Measurements from ENCODE around the gene TIMP2. TPM values are rescaled to one million over a fixed set of nuclear protein-coding genes. Genes with fewer than 3 reads are reported as not detected.
"Not testable (repeated sequence)": the region's sequence is repeated elsewhere in the genome, so short reads cannot be mapped to it uniquely, and the experiment has no call there.

TIMP2 gene
- polyA plus RNA-seq, 1 donor: 89.2 TPM

DNA sequence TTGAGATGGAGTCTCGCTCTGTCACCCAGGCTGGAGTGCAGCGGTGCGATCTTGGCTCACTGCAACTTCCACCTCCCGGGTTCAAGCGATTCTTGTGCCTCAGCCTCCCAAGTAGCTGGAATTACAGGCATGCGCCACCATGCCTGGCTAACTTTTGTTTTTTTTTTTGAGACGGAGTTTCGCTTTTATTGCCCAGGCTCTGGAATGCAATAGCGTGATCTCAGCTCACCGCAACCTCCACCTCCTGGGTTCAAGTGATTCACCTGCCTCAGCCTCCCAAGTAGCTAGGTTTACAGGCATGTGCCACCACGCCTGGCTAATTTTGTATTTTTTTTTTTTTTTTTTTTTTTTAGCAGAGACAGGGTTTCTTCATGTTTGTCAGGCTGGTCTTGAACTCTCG lies 20.3 kb upstream of the TIMP2 start:
- not testable (repeated sequence) for H3K9me3 ChIP-seq (ENCODE audit: control insufficient read depth, low read depth, low read length); H3K36me3 ChIP-seq (ENCODE audit: control insufficient read depth, insufficient read depth, low read length); H3K27me3 ChIP-seq (ENCODE audit: control insufficient read depth, insufficient read depth, low read length); H3K4me3 ChIP-seq (ENCODE audit: low read length); DNase-seq; H3K27ac ChIP-seq (ENCODE audit: low read length)
- H3K4me1 ChIP-seq (ENCODE audit: control insufficient read depth, insufficient read depth, low read length): peaks cover 20% of the 10 kb centered on the region
- WGBS (ENCODE audit: insufficient coverage, low lambda C conversion rate): 93% methylated on average over 3 of the region's 12 CpGs

DNA sequence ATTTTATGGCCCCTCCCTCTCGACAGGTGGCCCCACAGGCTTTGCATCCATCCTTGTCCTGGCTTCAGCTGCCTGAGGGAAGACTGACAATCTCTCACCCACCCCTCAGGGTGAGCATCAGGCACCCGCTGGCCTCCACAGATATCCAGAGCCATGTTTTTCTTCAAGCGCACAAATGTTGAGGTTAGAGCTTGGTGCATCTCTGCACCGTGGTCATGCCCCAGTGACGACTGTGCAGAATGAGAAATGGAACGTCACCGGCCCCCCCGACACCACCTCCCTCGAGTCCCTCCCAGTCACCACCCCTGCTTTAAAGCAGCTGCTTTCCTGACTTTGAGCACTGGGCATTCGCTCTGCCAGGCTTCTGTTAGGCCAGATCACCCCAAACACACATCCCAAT lies 19.8 kb upstream of the TIMP2 start:
- Histone ChIP-seq H3K4me1 (ENCODE audit: control insufficient read depth, insufficient read depth, low read length) (peaks cover 20% of the 10 kb centered on the region), H3K27me3 (ENCODE audit: control insufficient read depth, insufficient read depth, low read length) (no peaks in the 10 kb centered on the region), H3K4me3 (ENCODE audit: low read length) (no peak overlapping the region), H3K27ac (ENCODE audit: low read length) (no peak overlapping the region), H3K36me3 (ENCODE audit: control insufficient read depth, insufficient read depth, low read length) (no peaks in the 10 kb centered on the region), H3K9me3 (ENCODE audit: control insufficient read depth, low read depth, low read length) (no peaks in the 10 kb centered on the region)
- whole genome bisulfite sequencing (ENCODE audit: insufficient coverage, low lambda C conversion rate): no CpG with 5 or more reads among the region's 10 CpGs
- no peak for DNase-seq

DNA sequence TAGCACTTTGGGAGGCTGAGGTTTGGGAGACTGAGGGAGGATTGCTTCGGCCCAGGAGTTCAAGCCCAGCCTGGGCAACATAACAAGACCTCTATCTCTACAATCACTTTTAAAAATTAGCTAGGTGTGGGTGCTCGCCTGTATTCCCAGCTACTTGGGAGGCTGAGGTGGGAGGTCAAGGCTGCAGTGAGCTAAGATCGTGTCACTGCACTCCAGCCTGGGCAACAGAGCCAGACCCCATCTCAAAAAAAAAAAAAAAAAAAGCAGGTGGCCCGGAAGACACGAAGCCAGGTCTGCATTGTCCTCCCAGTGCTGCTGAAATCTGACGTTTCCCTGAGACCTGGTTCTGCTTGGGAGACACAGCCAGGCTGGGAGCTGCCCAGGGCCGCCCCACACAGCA lies 18.8 kb upstream of the TIMP2 start:
- peaks cover 20% of the 10 kb centered on the region for H3K4me1 ChIP-seq (ENCODE audit: control insufficient read depth, insufficient read depth, low read length)
- H3K27ac ChIP-seq (ENCODE audit: low read length): no peak overlapping the region
- no peak overlapping the region for H3K4me3 ChIP-seq (ENCODE audit: low read length)
- no peaks in the 10 kb centered on the region for H3K27me3 ChIP-seq (ENCODE audit: control insufficient read depth, insufficient read depth, low read length)
- H3K9me3 ChIP-seq (ENCODE audit: control insufficient read depth, low read depth, low read length): no peaks in the 10 kb centered on the region
- no CpG with 5 or more reads among the region's 7 CpGs for WGBS (ENCODE audit: insufficient coverage, low lambda C conversion rate)
- no peaks in the 10 kb centered on the region for H3K36me3 ChIP-seq (ENCODE audit: control insufficient read depth, insufficient read depth, low read length)
- DNase-seq: no peak

DNA sequence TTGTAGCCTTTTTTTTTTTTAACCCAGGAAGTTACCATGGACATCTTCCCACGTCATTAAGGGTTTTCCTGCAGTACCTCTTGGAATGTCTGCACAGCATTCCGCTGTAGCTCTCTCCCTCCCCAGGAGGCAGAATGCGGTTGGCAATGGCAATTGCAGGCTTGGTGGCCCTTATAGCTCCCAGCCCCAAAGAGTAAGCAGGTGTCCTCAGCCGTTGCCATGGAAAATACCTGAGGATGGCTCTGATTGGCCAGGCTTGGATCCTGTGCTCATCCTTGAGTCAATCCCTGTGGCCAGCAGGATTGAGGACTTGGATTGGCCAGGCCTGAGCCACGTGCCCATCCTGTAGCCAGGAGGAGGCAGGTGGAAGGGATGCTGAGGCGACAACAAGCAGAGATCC lies 15.5 kb upstream of the TIMP2 start:
- H3K27me3 ChIP-seq (ENCODE audit: control insufficient read depth, insufficient read depth, low read length): no peaks in the 10 kb centered on the region
- H3K4me3 ChIP-seq (ENCODE audit: low read length): no peak overlapping the region
- WGBS (ENCODE audit: insufficient coverage, low lambda C conversion rate): no CpG with 5 or more reads among the region's 6 CpGs
- H3K9me3 ChIP-seq (ENCODE audit: control insufficient read depth, low read depth, low read length): no peaks in the 10 kb centered on the region
- no peak for DNase-seq
- H3K36me3 ChIP-seq (ENCODE audit: control insufficient read depth, insufficient read depth, low read length): no peaks in the 10 kb centered on the region
- no peak overlapping the region for H3K27ac ChIP-seq (ENCODE audit: low read length)
- peaks cover 6% of the 10 kb centered on the region for H3K4me1 ChIP-seq (ENCODE audit: control insufficient read depth, insufficient read depth, low read length)

DNA sequence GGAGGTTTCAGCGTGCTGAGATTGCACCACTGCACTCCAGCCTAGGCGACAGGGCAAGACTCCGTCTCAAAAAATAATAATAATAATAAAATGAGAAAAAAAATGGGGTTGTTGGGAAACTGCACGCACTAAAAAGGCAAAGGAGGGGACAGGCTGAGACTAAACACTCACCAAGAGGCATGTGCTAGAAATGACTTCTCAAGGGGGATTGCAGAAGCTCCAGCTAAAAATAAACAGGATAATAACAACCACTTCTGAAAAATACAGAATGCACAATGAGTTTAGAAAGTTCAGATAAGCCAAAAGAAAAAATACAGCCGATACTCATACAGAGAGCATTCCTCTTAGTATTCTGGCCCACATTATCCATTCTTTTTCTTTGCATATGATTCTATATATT lies 15.1 kb upstream of the TIMP2 start:
- H3K27ac ChIP-seq (ENCODE audit: low read length): no peak overlapping the region
- H3K4me3 ChIP-seq (ENCODE audit: low read length): no peak overlapping the region
- H3K4me1 ChIP-seq (ENCODE audit: control insufficient read depth, insufficient read depth, low read length): peaks cover 6% of the 10 kb centered on the region
- no peaks in the 10 kb centered on the region for H3K9me3 ChIP-seq (ENCODE audit: control insufficient read depth, low read depth, low read length)
- H3K27me3 ChIP-seq (ENCODE audit: control insufficient read depth, insufficient read depth, low read length): no peaks in the 10 kb centered on the region
- no peaks in the 10 kb centered on the region for H3K36me3 ChIP-seq (ENCODE audit: control insufficient read depth, insufficient read depth, low read length)
- DNase-seq: no peak
- WGBS (ENCODE audit: insufficient coverage, low lambda C conversion rate): no CpG with 5 or more reads among the region's 5 CpGs

DNA sequence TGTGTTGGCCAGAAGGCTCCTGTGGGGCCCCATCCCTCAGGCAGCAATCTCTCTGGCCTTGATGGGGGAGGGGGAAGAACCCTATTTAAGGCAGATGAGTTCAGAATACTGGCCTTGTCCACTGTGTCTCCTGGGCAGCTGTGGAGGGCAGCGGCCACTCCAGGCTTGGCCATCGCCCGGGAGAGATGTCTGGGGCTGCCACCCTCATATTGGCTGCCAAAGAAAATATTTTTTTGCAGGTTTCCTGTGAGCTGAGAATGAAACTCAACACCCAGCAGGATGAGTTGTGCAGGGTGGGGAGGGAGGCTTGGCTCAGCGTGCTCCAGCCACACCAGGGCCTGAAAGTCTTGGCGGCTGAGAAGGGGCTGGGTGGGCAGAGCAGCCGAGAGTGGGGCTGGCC lies 14.4 kb upstream of the TIMP2 start:
- Histone ChIP-seq H3K27me3 (ENCODE audit: control insufficient read depth, insufficient read depth, low read length) (no peaks in the 10 kb centered on the region), H3K9me3 (ENCODE audit: control insufficient read depth, low read depth, low read length) (no peaks in the 10 kb centered on the region), H3K4me1 (ENCODE audit: control insufficient read depth, insufficient read depth, low read length) (peaks cover 8% of the 10 kb centered on the region), H3K27ac (ENCODE audit: low read length) (no peak overlapping the region), H3K36me3 (ENCODE audit: control insufficient read depth, insufficient read depth, low read length) (no peaks in the 10 kb centered on the region), H3K4me3 (ENCODE audit: low read length) (no peak overlapping the region)
- WGBS (ENCODE audit: insufficient coverage, low lambda C conversion rate): no CpG with 5 or more reads among the region's 6 CpGs
- DNase-seq: no peak

DNA sequence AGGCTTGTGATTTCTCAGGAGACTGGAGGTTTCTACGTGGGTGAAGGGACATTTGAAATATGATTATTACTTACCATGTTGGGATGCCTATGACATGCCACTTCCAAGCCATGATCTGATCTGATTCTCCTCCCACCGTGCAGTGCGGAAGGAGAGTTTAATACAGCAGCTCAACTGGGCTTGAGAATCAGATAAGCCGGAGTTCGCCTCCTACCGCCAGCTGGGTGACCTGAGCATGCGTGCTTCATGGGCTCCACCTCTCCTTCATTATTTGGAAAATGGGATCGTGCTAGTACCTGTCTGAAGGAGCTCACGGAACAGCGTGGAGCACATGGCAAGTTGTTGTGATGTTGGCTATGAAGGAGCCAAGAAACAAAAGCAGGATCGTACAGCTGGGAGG lies 12.4 kb upstream of the TIMP2 start:
- WGBS (ENCODE audit: insufficient coverage, low lambda C conversion rate): no CpG with 5 or more reads among the region's 11 CpGs
- Histone ChIP-seq H3K4me1 (ENCODE audit: control insufficient read depth, insufficient read depth, low read length) (peaks cover 18% of the 10 kb centered on the region), H3K27me3 (ENCODE audit: control insufficient read depth, insufficient read depth, low read length) (no peaks in the 10 kb centered on the region), H3K9me3 (ENCODE audit: control insufficient read depth, low read depth, low read length) (no peaks in the 10 kb centered on the region), H3K36me3 (ENCODE audit: control insufficient read depth, insufficient read depth, low read length) (no peaks in the 10 kb centered on the region), H3K27ac (ENCODE audit: low read length) (no peak overlapping the region), H3K4me3 (ENCODE audit: low read length) (no peak overlapping the region)
- no peak for DNase-seq

GRCh38 chr17:78935419-78936323 lies 10.5 kb upstream of the TIMP2 start:
- Histone ChIP-seq H3K4me3 (ENCODE audit: low read length) (no peak overlapping the region), H3K36me3 (ENCODE audit: control insufficient read depth, insufficient read depth, low read length) (no peaks in the 10 kb centered on the region), H3K9me3 (ENCODE audit: control insufficient read depth, low read depth, low read length) (no peaks in the 10 kb centered on the region), H3K4me1 (ENCODE audit: control insufficient read depth, insufficient read depth, low read length) (peaks cover 12% of the 10 kb centered on the region), H3K27ac (ENCODE audit: low read length) (no peak overlapping the region), H3K27me3 (ENCODE audit: control insufficient read depth, insufficient read depth, low read length) (no peaks in the 10 kb centered on the region)
- no CpG with 5 or more reads among the region's 33 CpGs for WGBS (ENCODE audit: insufficient coverage, low lambda C conversion rate)
- DNase-seq: peak in 1 of 2 donors; percentile 55

GRCh38 chr17:78934681-78935418 lies 9.7 kb upstream of the TIMP2 start:
- Histone ChIP-seq H3K27me3 (ENCODE audit: control insufficient read depth, insufficient read depth, low read length) (no peaks in the 10 kb centered on the region), H3K4me1 (ENCODE audit: control insufficient read depth, insufficient read depth, low read length) (peaks cover 11% of the 10 kb centered on the region), H3K4me3 (ENCODE audit: low read length) (no peak overlapping the region), H3K27ac (ENCODE audit: low read length) (peak overlapping the region; percentile 70), H3K36me3 (ENCODE audit: control insufficient read depth, insufficient read depth, low read length) (no peaks in the 10 kb centered on the region), H3K9me3 (ENCODE audit: control insufficient read depth, low read depth, low read length) (no peaks in the 10 kb centered on the region)
- DNase-seq: no peak
- no CpG with 5 or more reads among the region's 19 CpGs for WGBS (ENCODE audit: insufficient coverage, low lambda C conversion rate)

- H3K27ac ChIP-seq (ENCODE audit: low read length): peak overlapping the region; percentile 70
- no peaks in the 10 kb centered on the region for H3K36me3 ChIP-seq (ENCODE audit: control insufficient read depth, insufficient read depth, low read length)
- no peaks in the 10 kb centered on the region for H3K9me3 ChIP-seq (ENCODE audit: control insufficient read depth, low read depth, low read length)
- H3K4me1 ChIP-seq (ENCODE audit: control insufficient read depth, insufficient read depth, low read length): peaks cover 11% of the 10 kb centered on the region
- DNase-seq: peak; percentile 70 to 78
- H3K27me3 ChIP-seq (ENCODE audit: control insufficient read depth, insufficient read depth, low read length): no peaks in the 10 kb centered on the region
- 80% methylated on average over 1 of the region's 16 CpGs for WGBS (ENCODE audit: insufficient coverage, low lambda C conversion rate)
- H3K4me3 ChIP-seq (ENCODE audit: low read length): no peak overlapping the region
Observed at GRCh38 chr17:78933959-78934568, 8.9 kb upstream of the TIMP2 start.
